ENCODE results near the gene FREY1.

GRCh38 chr11:45901626-45902025, 5.4 kb downstream of the FREY1 start:
- no peak for TF ChIP-seq CTCF (IDR thresholded peaks at IDR 0.05)
- TF ChIP-seq POLR2AphosphoS5 (IDR thresholded peaks at IDR 0.05): no peak
- no peak for TF ChIP-seq POLR2A (IDR thresholded peaks at IDR 0.05)
- TF ChIP-seq EP300 (IDR thresholded peaks at IDR 0.05): no peak

All from stomach (tissue), 4 donors.